HG02798 (cell line): ENCODE measurements around the gene IBTK.
"Not testable (repeated sequence)": the region's sequence is repeated elsewhere in the genome, so short reads cannot be mapped to it uniquely, and the experiment has no call there.

Experiments
- ATAC-seq: cut with Tn5 transposase; IDR thresholded peaks from one replicate; pipeline ENCODE4 v1.9.1; 2021; ENCODE audit warnings: mild to moderate bottlenecking; ENCODE audit not compliant: unreplicated experiment, poor library complexity

Gene IBTK

DNA sequence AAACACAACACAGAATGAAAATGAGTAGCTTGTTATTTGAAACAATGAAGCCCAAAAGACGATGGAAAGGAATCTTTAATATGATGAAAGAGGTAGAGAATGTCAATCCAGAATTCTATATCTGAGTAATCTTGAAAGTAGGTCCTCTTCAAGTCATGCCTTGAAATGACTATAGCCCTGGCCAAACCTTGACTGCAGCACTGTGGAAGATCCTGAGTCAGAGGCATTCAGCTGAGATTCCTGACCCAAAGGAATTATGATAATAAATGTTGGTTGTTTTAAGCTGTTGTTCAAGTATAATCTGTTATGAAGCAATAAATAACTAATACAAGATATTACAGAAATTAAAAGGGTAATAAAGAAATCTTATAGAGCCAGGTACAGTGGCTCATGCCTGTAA lies 64.8 kb downstream of the IBTK start:
- no peak for ATAC-seq

DNA sequence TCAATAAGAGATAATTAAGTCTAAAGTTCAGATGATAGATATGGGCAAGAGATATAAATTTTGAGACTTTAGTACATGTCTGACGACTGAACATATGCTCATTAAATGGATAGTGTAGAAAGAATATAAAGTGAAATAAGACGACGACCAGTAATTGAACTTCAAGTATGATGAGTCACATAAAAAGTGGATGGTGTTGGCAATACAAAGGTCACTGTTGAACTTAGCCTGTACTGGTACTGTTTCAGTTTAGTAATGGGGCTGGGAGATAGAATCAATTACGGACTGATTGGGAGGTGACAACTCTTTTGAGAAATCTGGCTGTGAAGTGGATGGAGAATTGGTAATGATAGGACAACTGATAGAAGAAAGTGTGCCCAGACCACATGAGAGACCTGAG lies 68.1 kb downstream of the IBTK start:
- no peak for ATAC-seq

DNA sequence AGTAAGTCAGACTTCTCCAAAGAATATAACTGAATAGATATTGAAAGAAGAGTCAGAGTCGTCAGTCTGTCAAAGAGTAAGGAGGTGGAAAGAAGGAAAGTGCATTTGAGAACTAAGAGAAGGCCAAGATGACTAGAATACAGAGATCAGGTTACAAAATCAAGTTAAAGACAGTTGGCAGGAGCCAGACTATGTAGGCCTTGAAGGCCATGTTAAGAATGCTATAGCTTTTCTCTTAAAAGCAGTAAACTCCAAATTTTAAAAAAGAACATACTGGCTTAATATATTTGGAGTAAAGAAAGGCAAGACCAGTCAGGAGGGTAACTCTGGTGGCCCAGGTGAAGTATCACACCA lies 68.8 kb downstream of the IBTK start:
- ATAC-seq = no peak

DNA sequence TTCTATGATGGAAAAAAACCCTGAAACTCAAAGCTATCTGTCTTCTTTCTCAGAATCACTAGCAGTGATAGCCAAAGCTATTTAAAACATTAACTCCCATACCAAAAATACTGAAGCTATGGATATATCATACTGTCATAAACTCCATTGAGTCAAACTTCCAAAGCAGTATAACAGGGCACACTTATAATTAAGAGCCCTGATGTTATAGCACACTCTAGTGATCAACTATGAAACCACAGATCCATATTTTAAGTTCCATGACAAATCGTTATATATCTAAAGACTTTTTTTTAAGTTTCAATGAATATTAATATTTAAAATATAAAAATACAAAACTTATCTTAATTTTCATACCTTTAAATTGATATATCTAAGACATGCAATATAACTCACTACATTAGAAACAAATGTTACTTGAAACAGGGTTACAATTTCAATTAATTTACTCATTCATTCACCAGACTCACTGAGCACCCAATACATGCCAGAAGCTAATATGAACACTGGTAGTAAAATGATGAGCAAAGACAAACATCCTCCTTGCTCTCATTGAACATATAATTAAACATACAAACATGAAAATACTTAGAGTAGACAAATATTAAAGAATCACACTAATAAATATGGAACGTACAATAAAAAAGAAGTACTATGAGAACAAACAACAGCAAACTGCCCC lies 69.3 kb downstream of the IBTK start:
- peak; percentile 49 for ATAC-seq

DNA sequence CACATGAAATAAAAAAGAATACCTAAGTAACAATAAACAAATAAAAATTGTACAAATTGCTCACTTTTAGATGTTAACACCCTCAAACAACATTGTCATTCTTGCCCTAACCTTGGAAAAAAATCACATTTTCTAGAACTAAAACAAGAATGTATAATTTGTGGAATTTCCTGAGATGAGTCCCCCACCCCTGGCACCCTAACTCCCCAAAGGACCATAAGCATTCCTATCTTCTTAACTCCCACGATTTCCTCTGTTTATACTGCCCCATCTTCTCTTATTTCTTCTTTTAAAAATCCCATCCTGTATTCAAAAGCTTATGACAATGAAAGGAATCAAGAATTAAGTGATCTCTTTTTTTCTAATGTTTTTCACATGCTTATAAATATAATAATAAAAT lies 70.9 kb downstream of the IBTK start:
- ATAC-seq = no peak

DNA sequence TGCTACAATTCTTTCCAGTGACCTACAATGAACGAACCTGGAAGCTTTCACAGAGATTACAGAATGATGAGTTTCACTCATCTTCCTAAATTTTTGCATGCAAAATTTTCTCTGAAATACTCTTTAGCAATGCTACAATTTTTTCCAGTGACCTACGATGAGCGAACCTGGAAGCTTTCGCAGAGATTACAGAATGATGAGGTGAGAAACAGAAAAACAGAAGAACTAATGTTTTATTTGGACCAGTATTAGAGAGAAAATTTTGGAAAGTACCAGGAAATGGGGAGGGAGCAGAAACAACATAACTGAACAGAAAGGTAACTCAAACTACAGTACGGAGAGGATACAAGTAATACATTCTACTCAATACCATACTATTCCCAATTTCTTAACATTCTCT lies 75.0 kb downstream of the IBTK start:
- no peak for ATAC-seq

DNA sequence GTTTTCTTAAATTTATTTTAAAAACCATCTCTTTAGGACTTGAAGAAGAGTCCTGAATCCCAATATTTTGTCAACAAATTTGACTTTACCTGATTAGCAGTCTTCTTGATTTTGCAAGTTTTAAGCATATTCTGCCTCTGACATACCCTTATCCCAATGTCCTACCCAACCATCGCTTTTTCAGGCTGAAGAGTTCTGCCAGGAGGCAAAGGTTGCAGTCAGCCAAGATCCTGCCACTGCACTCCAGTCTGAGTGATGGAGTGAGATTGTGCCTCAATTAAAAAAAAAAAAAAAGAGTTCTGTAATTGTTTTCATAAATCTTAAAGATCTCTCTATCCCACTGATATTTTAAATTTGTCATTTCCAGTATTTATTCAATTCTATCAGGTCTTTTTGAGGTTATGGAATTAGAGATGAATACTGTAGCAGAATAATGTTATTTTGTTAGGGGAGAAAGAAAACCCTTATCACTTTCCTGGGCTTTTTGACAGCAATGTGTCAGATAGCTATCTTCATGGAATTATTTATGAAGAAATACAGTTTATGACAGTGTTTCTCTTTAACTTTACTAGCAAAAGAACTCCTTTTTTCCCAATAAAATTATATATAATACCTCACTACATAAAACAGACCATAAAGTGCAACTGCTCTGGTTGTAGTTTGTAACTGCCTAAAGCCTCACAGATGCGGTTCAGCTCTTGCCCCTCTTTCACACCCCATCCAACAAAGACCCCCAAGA lies 78.2 kb downstream of the IBTK start:
- ATAC-seq = no peak

DNA sequence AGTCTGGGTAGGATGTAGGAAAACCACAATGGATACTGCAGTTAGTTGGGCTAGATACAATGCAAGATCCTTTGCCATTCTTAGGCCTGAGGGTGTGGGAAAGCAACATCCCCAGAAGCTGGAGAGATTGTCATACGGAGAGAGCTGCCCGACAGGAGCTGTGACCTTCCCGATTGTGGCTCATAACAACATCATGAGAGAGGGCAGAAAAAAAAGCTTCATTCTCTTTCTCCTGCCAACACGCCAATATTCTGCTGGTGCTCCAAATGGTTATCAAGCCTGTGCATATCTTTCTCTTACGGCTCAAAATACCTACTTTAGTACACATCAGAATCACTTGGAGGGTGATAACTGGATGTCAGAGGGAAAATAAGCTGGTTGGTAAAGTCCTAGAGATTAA lies 81.1 kb downstream of the IBTK start:
- ATAC-seq = no peak

DNA sequence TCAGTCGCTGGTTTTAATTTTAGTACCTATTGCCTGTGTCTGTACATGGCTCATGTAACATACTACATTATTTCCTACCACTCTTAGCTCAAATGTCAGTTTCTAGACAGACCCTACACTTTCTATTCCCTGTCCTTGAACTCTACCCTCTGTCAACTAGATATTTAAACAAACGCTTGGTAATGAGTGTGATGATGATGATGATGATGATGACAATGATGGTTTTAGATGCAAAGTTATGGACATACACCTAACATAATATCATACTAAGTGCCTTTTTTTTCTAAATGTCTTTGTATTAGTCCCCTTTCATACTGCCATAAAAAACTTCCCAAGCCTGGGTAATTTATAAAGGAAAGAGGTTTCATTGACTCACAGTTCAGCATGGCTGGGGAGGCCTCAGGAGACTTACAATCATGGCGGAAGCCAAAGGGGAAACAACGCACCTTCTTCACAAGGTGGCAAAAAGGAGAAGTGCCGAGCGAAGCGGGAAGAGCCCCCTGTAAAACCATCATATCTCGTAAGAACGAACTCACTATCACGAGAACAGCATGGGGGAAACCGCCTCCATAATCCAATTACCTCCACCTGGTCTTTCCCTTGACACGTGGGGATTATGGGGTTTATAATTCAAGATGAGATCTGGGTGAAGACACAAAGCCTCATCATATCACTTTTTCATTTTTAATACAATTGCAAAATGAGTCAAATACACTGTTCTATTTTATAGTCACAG lies 87.1 kb downstream of the IBTK start:
- ATAC-seq = no peak

DNA sequence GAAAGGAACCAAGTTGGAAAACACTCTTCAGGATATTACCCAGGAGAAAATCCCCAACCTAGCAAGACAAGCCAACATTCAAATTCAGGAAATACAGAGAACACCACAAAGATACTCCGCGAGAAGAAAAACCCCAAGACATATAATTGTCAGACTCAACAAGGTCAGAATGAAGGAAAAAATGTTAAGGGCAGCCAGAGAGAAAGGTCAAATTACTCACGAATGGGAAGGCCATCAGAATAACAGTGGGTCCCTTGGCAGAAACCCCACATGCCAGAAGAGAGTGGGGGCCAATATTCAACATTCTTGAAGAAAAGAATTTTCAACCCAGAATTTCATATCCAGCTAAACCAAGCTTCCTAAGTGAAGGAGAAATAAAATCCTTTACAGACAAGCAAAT lies 94.8 kb downstream of the IBTK start:
- ATAC-seq = not testable (repeated sequence)

DNA sequence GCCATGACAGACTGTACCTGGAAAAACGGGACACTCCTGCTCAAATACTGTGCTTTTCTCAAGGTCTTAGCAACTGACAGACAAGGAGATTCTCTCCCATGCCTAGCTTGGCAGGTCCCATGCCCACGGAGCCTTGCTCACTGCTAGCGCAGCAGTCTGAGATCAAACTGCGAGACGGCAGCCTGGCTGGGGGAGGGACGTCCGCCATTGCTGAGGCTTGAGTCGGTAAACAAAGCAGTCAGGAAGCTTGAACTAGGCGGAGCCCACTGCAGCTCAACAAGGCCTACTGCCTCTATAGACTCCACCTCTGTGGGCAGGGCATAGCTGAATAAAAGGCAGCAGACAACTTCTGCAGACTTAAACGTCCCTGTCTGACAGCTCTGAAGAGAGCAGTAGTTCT lies 96.4 kb downstream of the IBTK start:
- ATAC-seq = not testable (repeated sequence)

DNA sequence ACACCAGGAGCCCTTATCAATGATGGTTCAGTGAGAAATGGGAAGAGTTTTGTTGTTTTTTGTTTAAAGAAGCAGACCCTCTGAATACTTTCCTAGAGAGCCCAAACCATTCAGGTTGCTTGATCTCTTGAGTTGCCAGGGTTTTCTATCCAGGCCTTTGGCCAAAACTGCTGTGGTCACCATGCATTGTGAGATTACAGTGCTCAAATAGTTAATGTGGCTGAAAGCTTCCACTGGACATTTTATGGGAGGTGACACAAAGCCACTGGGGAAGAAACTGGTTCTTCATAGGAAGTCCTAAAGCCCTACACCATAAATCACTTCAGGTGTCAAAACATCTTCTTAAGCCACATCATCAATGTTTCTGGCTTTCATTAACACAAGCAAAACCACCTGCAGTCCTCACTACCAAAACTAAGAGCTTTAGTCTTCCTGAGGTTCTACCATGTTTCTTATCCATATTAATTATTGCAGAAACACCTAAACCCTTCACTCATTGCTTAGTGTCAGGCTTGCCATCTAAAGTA lies 101.6 kb downstream of the IBTK start:
- ATAC-seq = no peak

DNA sequence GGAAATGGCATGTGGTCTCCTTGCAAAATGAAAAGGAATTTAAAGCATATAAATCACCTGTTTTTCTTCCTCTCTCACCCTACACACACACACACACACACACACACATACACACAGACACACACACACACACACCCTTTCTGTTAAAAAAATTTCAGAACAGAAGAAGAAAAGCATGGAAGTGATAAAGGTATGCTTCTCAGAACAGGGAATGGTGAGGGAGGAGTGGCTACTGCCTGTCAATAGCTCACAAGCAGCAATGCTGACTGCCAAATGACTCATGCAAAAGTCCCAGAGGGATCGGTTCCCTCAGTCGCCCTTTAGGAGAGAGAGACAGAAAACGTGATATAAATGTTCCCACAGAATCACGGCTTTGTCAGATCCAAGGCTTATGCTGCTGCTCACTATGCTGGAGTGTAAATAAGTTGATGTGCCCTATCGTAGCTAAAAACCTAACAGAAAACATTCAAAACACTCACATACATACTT lies 102.6 kb downstream of the IBTK start:
- ATAC-seq = no peak

DNA sequence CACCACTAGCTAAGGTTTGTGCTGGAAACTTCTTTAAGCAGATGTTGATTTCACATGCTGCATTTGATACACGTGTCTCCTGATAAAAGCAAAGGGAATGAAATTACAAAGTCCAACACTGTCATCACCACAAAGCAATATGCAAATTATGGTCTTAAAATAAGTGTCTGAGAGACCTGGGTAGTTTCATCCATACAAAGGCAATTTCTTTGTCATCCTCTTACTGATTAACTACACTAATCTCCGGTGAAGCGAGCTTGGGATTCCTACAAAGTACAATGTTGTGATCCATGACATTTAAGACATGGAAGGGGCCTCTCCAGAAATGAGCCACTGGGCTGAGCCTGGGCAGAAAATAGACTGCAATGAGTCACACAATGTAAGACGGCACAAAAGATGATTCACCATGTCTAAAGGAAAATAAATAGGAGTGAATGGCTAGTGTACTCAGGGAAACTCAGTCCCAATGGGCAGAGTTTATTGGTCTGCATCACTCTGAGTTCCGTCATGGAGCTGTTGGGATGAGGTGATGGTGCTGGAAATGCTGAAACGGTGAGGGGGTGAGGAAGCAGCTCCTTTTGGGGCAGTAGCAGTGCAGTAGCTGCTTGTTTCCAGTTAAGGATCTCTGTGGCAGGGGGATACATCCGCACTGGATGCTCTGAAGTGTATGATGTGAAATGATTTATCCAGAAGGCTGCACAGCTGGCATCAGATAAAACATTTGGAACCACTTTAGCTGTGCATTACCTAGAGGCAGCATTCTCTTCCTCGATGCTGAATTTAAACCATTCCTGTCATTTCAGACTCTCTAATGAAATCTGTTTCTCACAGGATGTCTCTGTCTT lies 103.3 kb downstream of the IBTK start:
- peak; percentile 90 for ATAC-seq

DNA sequence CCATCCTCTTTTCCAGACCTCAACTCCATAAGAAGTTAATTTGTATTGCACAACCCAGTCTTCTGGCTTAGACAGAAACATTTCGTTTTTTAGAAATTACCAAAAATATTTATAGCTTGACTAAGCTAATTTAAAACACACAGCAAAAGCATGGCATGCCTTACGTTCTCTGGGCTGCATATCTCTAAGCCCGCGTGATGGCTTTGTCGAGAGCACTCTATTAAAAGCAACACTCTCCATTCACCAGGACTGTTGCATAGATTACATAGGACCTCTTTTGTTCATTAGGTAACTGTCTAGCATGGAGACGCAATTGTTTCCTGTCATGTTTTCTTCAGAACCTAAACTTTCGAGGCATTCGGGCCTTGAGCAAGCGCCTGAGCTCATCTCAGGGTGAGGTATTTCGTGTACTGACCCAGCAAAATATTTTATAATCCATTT lies 104.5 kb downstream of the IBTK start:
- no peak for ATAC-seq

DNA sequence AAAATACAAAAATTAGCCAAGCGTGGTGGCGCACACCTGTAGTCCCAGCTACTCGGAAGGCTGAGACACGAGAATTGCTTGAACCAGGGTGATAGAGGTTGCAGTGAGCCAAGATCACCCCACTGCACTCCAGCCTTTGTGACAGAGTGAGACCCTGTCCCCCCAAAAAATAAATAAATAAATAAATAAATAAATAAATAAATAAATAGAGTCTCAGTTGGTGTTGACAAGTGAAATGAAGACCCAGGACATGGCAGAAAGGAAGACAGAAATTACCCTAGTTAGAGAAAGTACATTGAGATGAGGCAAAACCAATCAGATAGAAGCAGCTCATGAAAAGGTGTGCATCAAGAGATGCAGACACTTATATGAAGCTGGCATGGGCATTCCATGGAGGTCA lies 105.0 kb downstream of the IBTK start:
- no peak for ATAC-seq

DNA sequence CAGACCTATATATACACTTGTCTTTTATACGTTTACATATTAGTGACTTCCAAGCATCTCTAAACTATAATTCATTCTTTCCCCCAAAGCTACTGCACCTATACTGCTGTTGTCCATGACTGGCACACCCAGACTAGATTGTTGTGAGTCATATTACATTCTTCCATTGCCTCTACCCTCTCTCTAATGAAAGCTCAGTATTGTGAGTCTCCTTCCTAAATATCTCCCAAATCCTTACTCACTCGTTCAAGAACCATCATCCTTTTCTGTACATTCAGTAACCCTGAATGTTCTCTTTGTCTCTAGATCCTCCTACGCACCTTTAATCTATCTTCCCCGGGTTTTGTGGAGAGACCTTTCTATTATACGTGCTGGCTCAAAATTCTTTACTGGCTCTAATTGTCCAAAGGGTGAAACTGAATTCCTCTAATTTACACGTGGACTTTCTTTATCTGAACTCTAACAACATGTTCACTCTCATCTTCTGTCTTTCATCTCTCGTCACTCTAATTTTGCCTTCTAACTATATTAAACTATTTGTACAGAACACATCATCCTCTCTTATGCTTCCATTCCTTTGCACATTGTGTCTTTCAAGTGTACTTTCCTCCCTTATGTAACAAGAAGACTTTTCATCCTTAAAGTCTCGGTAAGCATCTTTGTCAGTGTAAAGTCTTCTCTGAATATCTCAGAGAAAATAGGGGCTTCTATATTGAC lies 109.3 kb downstream of the IBTK start:
- ATAC-seq = no peak

DNA sequence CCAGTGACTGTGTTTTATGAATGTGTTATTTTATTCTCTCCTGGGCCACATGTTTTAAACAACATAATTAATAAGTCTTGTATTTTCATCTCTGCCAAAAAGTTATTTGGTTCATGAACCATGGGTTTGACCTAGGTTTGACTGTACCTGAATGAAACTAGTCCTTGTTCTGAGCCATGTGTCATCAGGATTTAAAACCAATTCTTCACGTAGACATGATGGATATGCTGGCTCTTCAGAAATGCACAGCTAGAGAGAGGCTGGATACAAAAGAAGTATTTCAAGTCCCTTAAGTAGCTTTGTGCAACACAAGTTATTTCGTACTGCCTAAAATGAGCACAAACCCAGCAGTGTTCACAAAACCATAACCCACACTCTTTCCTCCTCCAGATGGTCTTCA lies 116.1 kb downstream of the IBTK start:
- no peak for ATAC-seq

DNA sequence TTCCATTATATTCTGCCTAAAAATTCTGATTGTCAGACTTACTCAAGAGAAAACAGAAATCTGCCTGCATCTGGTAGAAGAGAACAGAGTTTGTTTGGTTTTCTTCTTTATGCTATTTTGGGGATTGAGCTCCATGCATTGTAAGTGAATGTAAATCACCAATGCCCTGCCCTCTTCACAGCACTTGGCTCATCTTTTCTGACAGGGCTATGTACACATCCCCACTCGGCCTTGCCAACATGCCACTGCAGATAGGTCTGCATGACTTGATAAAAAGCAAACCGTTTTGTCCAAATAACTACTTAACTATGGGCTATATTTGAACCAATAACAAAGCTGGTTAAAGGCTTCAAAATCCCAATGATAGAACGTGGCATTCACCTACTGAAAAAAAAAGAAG lies 117.7 kb downstream of the IBTK start:
- no peak for ATAC-seq

DNA sequence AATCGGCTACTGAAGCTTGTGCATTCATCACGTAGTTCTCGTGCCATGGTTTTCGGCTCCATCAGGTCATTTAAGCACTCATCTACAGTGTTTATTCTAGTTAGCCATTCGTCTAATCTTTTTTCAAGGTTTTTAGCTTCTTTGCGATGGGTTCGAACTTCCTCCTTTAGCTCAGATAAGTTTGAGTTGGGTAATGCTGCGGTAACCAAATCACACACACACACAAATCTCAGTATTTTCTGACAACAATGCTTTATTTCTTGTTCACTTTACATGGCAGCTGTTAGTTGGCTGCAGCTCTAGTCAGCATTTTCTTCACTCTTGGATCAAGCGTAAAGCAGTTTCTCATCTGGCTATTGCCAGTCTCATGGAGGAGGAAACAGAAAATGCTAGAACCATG lies 118.6 kb downstream of the IBTK start:
- not testable (repeated sequence) for ATAC-seq
